NB4 (cell line): ENCODE data around the gene TANC1.

Experiments used
- DNase-seq: peaks from one replicate; pipeline ENCODE4 v3.0.0; 2010; ENCODE audit warnings: low read depth
- H3K4me3 ChIP-seq: one replicate; pipeline ENCODE4 v1.5.1; 2011; ENCODE audit warnings: mild to moderate bottlenecking, low read depth, low read length, moderate library complexity
- MYC ChIP-seq: IDR thresholded peaks from 2 replicates; pipeline ENCODE4 v1.6.1; 2011; ENCODE audit warnings: low read depth, low read length
- POLR2A ChIP-seq: IDR thresholded peaks from 2 replicates; pipeline ENCODE4 v1.6.1; 2011; ENCODE audit warnings: mild to moderate bottlenecking; ENCODE audit not compliant: insufficient read length; ENCODE audit errors: extremely low read depth
- TF ChIP-seq, protein P1 (sequence below): IDR thresholded peaks from one replicate; pipeline ENCODE4 v1.5.1; 2012; ENCODE audit warnings: low read depth, low read length
- TF ChIP-seq, protein P2 (sequence below): IDR thresholded peaks from 2 replicates; pipeline ENCODE4 v1.6.1; 2011; ENCODE audit warnings: low read depth, low read length

The TANC1 gene

GRCh38 chr2:159009940-159010339, 41.5 kb downstream of the TANC1 start:
- DNase-seq, result no peak
- H3K4me3 ChIP-seq, result no peak overlapping the region
- TF ChIP-seq, protein P1, sequence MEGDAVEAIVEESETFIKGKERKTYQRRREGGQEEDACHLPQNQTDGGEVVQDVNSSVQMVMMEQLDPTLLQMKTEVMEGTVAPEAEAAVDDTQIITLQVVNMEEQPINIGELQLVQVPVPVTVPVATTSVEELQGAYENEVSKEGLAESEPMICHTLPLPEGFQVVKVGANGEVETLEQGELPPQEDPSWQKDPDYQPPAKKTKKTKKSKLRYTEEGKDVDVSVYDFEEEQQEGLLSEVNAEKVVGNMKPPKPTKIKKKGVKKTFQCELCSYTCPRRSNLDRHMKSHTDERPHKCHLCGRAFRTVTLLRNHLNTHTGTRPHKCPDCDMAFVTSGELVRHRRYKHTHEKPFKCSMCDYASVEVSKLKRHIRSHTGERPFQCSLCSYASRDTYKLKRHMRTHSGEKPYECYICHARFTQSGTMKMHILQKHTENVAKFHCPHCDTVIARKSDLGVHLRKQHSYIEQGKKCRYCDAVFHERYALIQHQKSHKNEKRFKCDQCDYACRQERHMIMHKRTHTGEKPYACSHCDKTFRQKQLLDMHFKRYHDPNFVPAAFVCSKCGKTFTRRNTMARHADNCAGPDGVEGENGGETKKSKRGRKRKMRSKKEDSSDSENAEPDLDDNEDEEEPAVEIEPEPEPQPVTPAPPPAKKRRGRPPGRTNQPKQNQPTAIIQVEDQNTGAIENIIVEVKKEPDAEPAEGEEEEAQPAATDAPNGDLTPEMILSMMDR, result no peak
- TF ChIP-seq MYC, result no peak
- TF ChIP-seq, protein P2, sequence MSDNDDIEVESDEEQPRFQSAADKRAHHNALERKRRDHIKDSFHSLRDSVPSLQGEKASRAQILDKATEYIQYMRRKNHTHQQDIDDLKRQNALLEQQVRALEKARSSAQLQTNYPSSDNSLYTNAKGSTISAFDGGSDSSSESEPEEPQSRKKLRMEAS, result no peak
- TF ChIP-seq POLR2A, result no peak

DNA sequence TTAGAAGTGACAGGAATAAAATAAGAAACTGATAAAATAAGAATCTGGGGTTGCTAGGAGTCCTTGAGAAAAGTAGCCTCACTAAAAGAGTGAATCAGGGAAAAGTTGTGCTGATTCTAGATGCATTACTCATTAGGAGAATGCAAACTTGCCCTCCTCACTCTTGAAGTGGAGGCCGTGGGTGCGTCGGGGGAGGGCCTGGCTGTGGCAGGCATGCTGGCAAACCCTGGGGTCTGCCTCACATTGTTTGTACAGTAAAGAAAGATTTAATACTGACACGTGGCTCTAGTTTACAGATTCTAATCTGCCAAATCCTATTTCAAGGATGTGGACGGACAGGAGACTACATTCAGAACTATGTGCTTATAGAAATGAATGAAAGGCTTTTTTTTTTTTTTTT, 41.9 kb downstream of the TANC1 start:
- TF ChIP-seq, protein P2, result no peak
- TF ChIP-seq POLR2A, result no peak
- no peak for TF ChIP-seq MYC
- no peak for DNase-seq
- H3K4me3 ChIP-seq, result no peak overlapping the region

GRCh38 chr2:159010963-159011362, 42.5 kb downstream of the TANC1 start:
- no peak overlapping the region for H3K4me3 ChIP-seq
- TF ChIP-seq POLR2A (no peak), MYC (no peak)
- TF ChIP-seq, protein P1, result no peak
- TF ChIP-seq, protein P2, result no peak
- no peak for DNase-seq

DNA sequence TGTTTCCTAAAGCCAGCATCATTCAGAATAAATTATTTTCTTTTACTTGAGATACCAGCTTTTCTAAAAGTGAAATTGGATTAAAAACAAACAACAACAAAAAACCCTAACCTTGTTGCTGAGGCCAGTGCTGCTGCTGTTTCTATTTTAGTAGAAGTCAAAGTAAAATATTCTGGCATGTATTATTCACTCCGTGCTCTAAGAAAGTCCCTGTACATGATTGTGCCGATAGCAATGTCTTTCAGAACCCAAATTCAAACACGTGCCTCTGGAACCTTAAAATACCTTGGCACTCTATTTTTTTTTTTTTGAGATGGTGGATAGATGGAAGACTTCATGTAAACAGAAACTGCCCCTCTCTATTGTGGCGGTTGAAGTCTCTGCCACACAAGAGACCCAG, 43.7 kb downstream of the TANC1 start:
- no peak for DNase-seq
- TF ChIP-seq, protein P2, result no peak
- no peak for TF ChIP-seq POLR2A
- TF ChIP-seq, protein P1, result no peak
- no peak for TF ChIP-seq MYC

DNA sequence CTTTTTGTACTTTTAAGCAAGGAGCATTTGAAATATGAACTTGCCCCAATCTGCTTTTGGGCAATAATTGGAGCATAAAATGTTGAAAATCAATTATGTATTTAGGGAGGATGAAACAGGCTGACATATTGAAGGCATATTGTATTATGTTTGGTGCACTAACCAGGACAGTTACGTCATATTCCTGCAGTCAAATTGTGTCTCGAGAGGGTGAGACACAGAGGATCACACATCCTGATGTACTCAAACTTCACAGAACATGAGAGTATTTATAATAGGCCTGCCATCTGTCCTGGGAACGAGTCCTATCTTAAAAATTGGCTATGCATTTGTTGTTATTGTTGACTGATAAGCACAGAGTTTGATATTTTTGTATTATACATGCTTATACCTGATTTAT, 44.7 kb downstream of the TANC1 start:
- TF ChIP-seq, protein P1, result no peak
- TF ChIP-seq, protein P2, result no peak
- TF ChIP-seq MYC (no peak), POLR2A (no peak)
- no peak overlapping the region for H3K4me3 ChIP-seq
- no peak for DNase-seq

More for the DNA sequence above, 43.7 kb downstream of the TANC1 start:
- H3K4me3 ChIP-seq, result no peak overlapping the region

GRCh38 chr2:159015174-159015573, 46.7 kb downstream of the TANC1 start:
- TF ChIP-seq, protein P2, result no peak
- TF ChIP-seq, protein P1, result no peak
- no peak for TF ChIP-seq POLR2A
- TF ChIP-seq MYC, result no peak
- DNase-seq, result no peak
- no peak overlapping the region for H3K4me3 ChIP-seq
